GM12878 (cell line): Measurements from ENCODE around the gene TOR1A. TPM values are rescaled to one million over a fixed set of nuclear protein-coding genes. Genes with fewer than 3 reads are reported as not detected.

Experiments used
- BCL11A ChIP-seq: IDR thresholded peaks from 2 replicates; pipeline ENCODE4 v1.6.1; 2011; ENCODE audit warnings: low read depth, low read length
- BCL3 ChIP-seq: IDR thresholded peaks from 2 replicates; pipeline ENCODE4 v1.6.1; 2011; ENCODE audit warnings: borderline replicate concordance, low read depth, mild to moderate bottlenecking, moderate library complexity, low read length; ENCODE audit not compliant: insufficient read depth, poor library complexity, severe bottlenecking
- BHLHE40 ChIP-seq, 2 experiments: fragments of 450-650 bp in 1 of 2; IDR thresholded peaks; 2 replicates each; pipeline ENCODE4 v1.6.1; 2011 to 2017; ENCODE audit warnings: low read depth in 2 of 2, borderline replicate concordance in 1 of 2, improper control_type of control experiment in 1 of 2, low read length in 1 of 2, mild to moderate bottlenecking in 1 of 2
- CEBPZ ChIP-seq: fragments of 150-350 bp; IDR thresholded peaks from 2 replicates; pipeline ENCODE4 v1.6.1; 2016; ENCODE audit warnings: low read depth, low read length
- CHD2 ChIP-seq: IDR thresholded peaks from 2 replicates; pipeline ENCODE4 v1.6.1; 2011; ENCODE audit warnings: low read depth, low read length, improper control_type of control experiment, borderline replicate concordance
- FOXM1 ChIP-seq: IDR thresholded peaks from 2 replicates; pipeline ENCODE4 v1.6.1; 2012; ENCODE audit warnings: low read depth, mild to moderate bottlenecking, inconsistent platforms, low read length, moderate library complexity
- HCFC1 ChIP-seq: fragments of 150-350 bp; IDR thresholded peaks from 2 replicates; pipeline ENCODE4 v1.6.1; 2014; ENCODE audit warnings: low read length
- IRF4 ChIP-seq: IDR thresholded peaks from 2 replicates; pipeline ENCODE4 v1.6.1; 2011; ENCODE audit warnings: low read depth, low read length
- LARP7 ChIP-seq: fragments of 450-650 bp; IDR thresholded peaks from 2 replicates; pipeline ENCODE4 v1.6.1; 2017; ENCODE audit warnings: mild to moderate bottlenecking
- MEF2B ChIP-seq: fragments of 450-650 bp; IDR thresholded peaks from 2 replicates; pipeline ENCODE4 v1.6.1; 2018; ENCODE audit warnings: mild to moderate bottlenecking, moderate library complexity; ENCODE audit not compliant: partially characterized antibody, poor library complexity, severe bottlenecking
- MYC ChIP-seq: IDR thresholded peaks from 2 replicates; pipeline ENCODE4 v1.6.1; 2011; ENCODE audit warnings: mild to moderate bottlenecking, low read length, moderate library complexity, inconsistent platforms; ENCODE audit not compliant: insufficient read depth, insufficient replicate concordance, insufficient read length, severe bottlenecking
- PAX8 ChIP-seq: fragments of 450-650 bp; IDR thresholded peaks from 2 replicates; pipeline ENCODE4 v1.6.1; 2017; ENCODE audit warnings: mild to moderate bottlenecking, moderate library complexity
- RCOR1 ChIP-seq: conservative IDR thresholded peaks from 2 replicates; pipeline ENCODE4 v1.6.1; 2012; ENCODE audit warnings: low read depth, low read length, improper control_type of control experiment
- RFX5 ChIP-seq: IDR thresholded peaks from 2 replicates; pipeline ENCODE4 v1.6.1; 2011; ENCODE audit warnings: low read depth, low read length, improper control_type of control experiment
- SIN3A ChIP-seq: IDR thresholded peaks from 2 replicates; pipeline ENCODE4 v1.6.1; 2012; ENCODE audit warnings: low read depth, low read length, improper control_type of control experiment
- SIX5 ChIP-seq: IDR thresholded peaks from 2 replicates; pipeline ENCODE4 v1.6.1; 2011; ENCODE audit warnings: mild to moderate bottlenecking, low read depth, low read length, moderate library complexity; ENCODE audit not compliant: severe bottlenecking
- SREBF2 ChIP-seq: IDR thresholded peaks from 2 replicates; pipeline ENCODE4 v1.6.1; 2012; ENCODE audit warnings: mild to moderate bottlenecking, low read length
- SRF ChIP-seq, 2 experiments: IDR thresholded peaks; 2 replicates each; pipeline ENCODE4 v1.6.1; 2011; ENCODE audit warnings: low read depth in 2 of 2, low read length in 2 of 2, mild to moderate bottlenecking in 1 of 2, moderate library complexity in 1 of 2
- STAT1 ChIP-seq: fragments of 450-650 bp; conservative IDR thresholded peaks from 2 replicates; pipeline ENCODE4 v1.6.1; 2014; ENCODE audit warnings: antibody characterized with exemption, mild to moderate bottlenecking
- SUZ12 ChIP-seq: fragments of 200-600 bp; sonication (generic); IDR thresholded peaks from one replicate; pipeline ENCODE4 v1.6.1; 2018; ENCODE audit warnings: antibody characterized with exemption, mild to moderate bottlenecking; ENCODE audit not compliant: unreplicated experiment
- ZNF622 ChIP-seq: fragments of 450-650 bp; IDR thresholded peaks from 2 replicates; pipeline ENCODE4 v1.6.1; 2017; ENCODE audit warnings: mild to moderate bottlenecking, inconsistent platforms
- ZSCAN29 ChIP-seq: fragments of 450-650 bp; IDR thresholded peaks from 2 replicates; pipeline ENCODE4 v1.6.1; 2017; ENCODE audit warnings: mild to moderate bottlenecking, moderate library complexity
- polyA plus RNA-seq, 11 experiments: library from polyadenylated mRNA; depleted of rRNA in 4 of 11; unstranded in 6 of 11; stranded (reverse) in 5 of 11; fragments of >200 nt; fragmentation: Nextera tagmentation in 4 of 11; fragmentation: Illumina TruSeq in 1 of 11; extraction: Ambion mirVana in 4 of 11; extraction: Trizol in 1 of 11; gene quantifications; 1 replicate in 1 of 11; 2 replicates in 10 of 11; pipeline versions ENCODE4 v1.2.1 to v1.2.3, GENCODE V29; 2011 to 2016; ENCODE audit warnings: inconsistent platforms in 2 of 11, missing spikeins in 2 of 11, low read depth in 1 of 11
- total RNA-seq, 4 experiments: library from RNA; depleted of rRNA in 3 of 4; stranded (reverse); fragments of >200 nt in 3 of 4; fragmentation: Illumina TruSeq in 1 of 4; extraction: Trizol in 1 of 4; gene quantifications; 2 replicates each; pipeline versions ENCODE4 v1.2.1 to v1.2.3, GENCODE V29; 2013 to 2021
- TF ChIP-seq, protein P1 (sequence below): fragments of 450-650 bp; IDR thresholded peaks from 2 replicates; pipeline ENCODE4 v1.6.1; 2018; ENCODE audit warnings: borderline replicate concordance, mild to moderate bottlenecking; ENCODE audit not compliant: partially characterized antibody

Gene TOR1A
- total and polyA plus RNA-seq, 10 of the 15 experiments (the other 5 are each of a cell fraction or from before 2014, with no cell fraction given): 3.2 to 60.8 (median 38.6) TPM

DNA sequence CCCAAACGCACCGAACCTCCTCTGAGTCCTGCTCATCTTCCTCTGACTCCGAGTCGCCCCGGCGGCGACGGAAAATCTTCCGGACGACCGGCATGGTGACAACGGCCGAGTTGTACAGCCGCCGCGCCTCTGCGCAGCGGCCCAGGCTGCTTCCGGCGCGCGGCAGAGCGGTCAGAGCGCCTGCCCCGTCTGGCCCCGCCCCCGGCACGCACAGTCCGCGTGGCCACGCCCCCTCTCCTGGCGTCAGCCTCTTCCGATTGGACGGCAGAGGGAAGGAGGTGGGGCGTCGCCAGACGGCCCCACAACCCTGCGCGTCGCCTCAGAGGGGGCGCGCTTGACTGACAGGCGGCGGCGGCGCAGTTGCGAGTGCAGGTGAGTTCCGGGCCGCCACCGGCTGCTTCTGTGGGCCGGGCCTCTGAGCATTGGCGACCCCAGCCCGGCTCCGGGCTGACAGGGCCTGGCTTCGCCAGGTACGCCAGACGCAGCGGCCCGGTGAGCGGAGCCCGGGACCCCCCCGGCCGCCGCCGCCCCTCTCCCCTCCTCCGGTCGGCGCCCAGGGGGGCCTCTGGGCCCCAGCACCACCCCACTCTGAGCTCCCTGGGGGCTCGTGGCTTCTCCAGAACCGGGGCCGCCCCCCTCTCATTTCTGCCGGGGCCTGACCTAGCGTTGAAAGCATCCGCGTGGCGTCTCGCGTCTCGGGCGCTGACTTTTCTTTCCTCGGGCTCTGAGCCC, 11.4 kb upstream of the TOR1A start, which contains the start of the genes C9orf78 and USP20 (continued):
- TF ChIP-seq SRF (IDR thresholded peaks at IDR 0.05; ENCODE audit: low read depth in 2 of 2, low read length in 2 of 2) (peak; percentile 11 to 90; a peak in 3 of 4 replicates), LARP7 (0 out of 2 replicates have a peak, but pooled peaks have one; percentile 16), BHLHE40 (IDR thresholded peaks at IDR 0.05; ENCODE audit: borderline replicate concordance in 1 of 2, low read depth in 2 of 2, low read length in 1 of 2) (peak; percentile 94 to 99), BCL11A (no peak), BCL3 (no peak), MYC (no peak), HCFC1 (peak; percentile 73), STAT1 (peak; percentile 53; the same call in 1 of the 2 replicates), SUZ12 (no peak), ZSCAN29 (no peak), ZNF622 (no peak), FOXM1 (no peak), RFX5 (peak; percentile 75), IRF4 (no peak), RCOR1 (no peak), SIN3A (peak; percentile 92), SIX5 (peak; percentile 56), PAX8 (no peak), MEF2B (peak; percentile 55), CHD2 (peak; percentile 60; the same call in 1 of the 2 replicates), SREBF2 (no peak), CEBPZ (no peak)
- TF ChIP-seq, protein P1, sequence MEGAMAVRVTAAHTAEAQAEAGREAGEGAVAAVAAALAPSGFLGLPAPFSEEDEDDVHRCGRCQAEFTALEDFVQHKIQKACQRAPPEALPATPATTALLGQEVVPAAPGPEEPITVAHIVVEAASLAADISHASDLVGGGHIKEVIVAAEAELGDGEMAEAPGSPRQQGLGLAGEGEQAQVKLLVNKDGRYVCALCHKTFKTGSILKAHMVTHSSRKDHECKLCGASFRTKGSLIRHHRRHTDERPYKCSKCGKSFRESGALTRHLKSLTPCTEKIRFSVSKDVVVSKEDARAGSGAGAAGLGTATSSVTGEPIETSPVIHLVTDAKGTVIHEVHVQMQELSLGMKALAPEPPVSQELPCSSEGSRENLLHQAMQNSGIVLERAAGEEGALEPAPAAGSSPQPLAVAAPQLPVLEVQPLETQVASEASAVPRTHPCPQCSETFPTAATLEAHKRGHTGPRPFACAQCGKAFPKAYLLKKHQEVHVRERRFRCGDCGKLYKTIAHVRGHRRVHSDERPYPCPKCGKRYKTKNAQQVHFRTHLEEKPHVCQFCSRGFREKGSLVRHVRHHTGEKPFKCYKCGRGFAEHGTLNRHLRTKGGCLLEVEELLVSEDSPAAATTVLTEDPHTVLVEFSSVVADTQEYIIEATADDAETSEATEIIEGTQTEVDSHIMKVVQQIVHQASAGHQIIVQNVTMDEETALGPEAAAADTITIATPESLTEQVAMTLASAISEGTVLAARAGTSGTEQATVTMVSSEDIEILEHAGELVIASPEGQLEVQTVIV: peak; percentile 13
